HG02623 (cell line): ENCODE results near the gene TPT1.
A peak's percentile ranks its signal among the peaks of the same experiment; 100 is the strongest.
"Not testable (repeated sequence)": the region's sequence is repeated elsewhere in the genome, so short reads cannot be mapped to it uniquely, and the experiment has no call there.

Experiments used
- ATAC-seq: cut with Tn5 transposase; IDR thresholded peaks from one replicate; pipeline ENCODE4 v1.9.1; 2021; ENCODE audit warnings: moderate library complexity; ENCODE audit not compliant: unreplicated experiment

The TPT1 gene

GRCh38 chr13:45368005-45368404 lies 27.0 kb upstream of the TPT1 start:
- no peak for ATAC-seq

- ATAC-seq: peak; percentile 83
These were observed 26.4 kb upstream of the TPT1 start for GRCh38 chr13:45367358-45367757.

- ATAC-seq: no peak
These were observed 24.5 kb upstream of the TPT1 start for GRCh38 chr13:45365558-45365885.

GRCh38 chr13:45364876-45365557 lies 24.0 kb upstream of the TPT1 start:
- ATAC-seq: no peak

- ATAC-seq: no peak
These were observed 22.0 kb upstream of the TPT1 start for GRCh38 chr13:45362939-45363338.

- no peak for ATAC-seq
These were observed 20.7 kb upstream of the TPT1 start for GRCh38 chr13:45361596-45362206.

- ATAC-seq: no peak
These were observed 16.1 kb upstream of the TPT1 start for GRCh38 chr13:45356966-45357672.

GRCh38 chr13:45353895-45354294 lies 12.9 kb upstream of the TPT1 start:
- no peak for ATAC-seq

GRCh38 chr13:45352031-45352430 lies 11.0 kb upstream of the TPT1 start:
- no peak for ATAC-seq

GRCh38 chr13:45350152-45350551 lies 9.2 kb upstream of the TPT1 start:
- ATAC-seq: no peak

- no peak for ATAC-seq
These were observed 8.5 kb upstream of the TPT1 start for GRCh38 chr13:45349438-45349837.

- not testable (repeated sequence) for ATAC-seq
These were observed 3.1 kb upstream of the TPT1 start for GRCh38 chr13:45344064-45344463.

- not testable (repeated sequence) for ATAC-seq
These were observed 2.1 kb upstream of the TPT1 start for GRCh38 chr13:45343102-45343501.

- not testable (repeated sequence) for ATAC-seq
These were observed 1.7 kb upstream of the TPT1 start for GRCh38 chr13:45342668-45343067.

- ATAC-seq: no peak
These were observed 967 bp upstream of the TPT1 start for GRCh38 chr13:45341799-45342500.

GRCh38 chr13:45340422-45341033 lies 455 bp downstream of the TPT1 start:
- peak; percentile 25 for ATAC-seq

GRCh38 chr13:45339867-45340266 lies 1.1 kb downstream of the TPT1 start:
- no peak for ATAC-seq

- ATAC-seq: no peak
These were observed 1.6 kb downstream of the TPT1 start for GRCh38 chr13:45339399-45339798.

- no peak for ATAC-seq
These were observed 3.2 kb downstream of the TPT1 start for GRCh38 chr13:45337803-45338202.

- ATAC-seq: no peak
These were observed 3.6 kb downstream of the TPT1 start for GRCh38 chr13:45337395-45337794.
